Glutamatergic neuron (in vitro differentiated cells): Measurements from ENCODE around the gene SLC27A5. TPM values are rescaled to one million over a fixed set of nuclear protein-coding genes. Genes with fewer than 3 reads are reported as not detected.
"Not testable (repeated sequence)": the region's sequence is repeated elsewhere in the genome, so short reads cannot be mapped to it uniquely, and the experiment has no call there.

Source experiments
- DNase-seq: peaks from one replicate; pipeline ENCODE4 v3.0.0; 2022
- H3K27ac Mint-ChIP-seq: one replicate; pipeline ENCODE4 v1.8.0; 2020; ENCODE audit warnings: mild to moderate bottlenecking, mixed read lengths, inconsistent platforms; ENCODE audit not compliant: unreplicated experiment
- H3K27me3 Mint-ChIP-seq: one replicate; pipeline ENCODE4 v1.8.0; 2020; ENCODE audit warnings: mild to moderate bottlenecking, moderate library complexity, mixed read lengths, inconsistent platforms; ENCODE audit not compliant: unreplicated experiment
- H3K36me3 Mint-ChIP-seq: one replicate; pipeline ENCODE4 v1.8.0; 2020; ENCODE audit warnings: mild to moderate bottlenecking, mixed read lengths, inconsistent platforms; ENCODE audit not compliant: unreplicated experiment
- H3K4me1 Mint-ChIP-seq: one replicate; pipeline ENCODE4 v1.8.0; 2020; ENCODE audit warnings: mild to moderate bottlenecking, low read depth, mixed read lengths, inconsistent platforms; ENCODE audit not compliant: unreplicated experiment
- H3K4me3 Mint-ChIP-seq: one replicate; pipeline ENCODE4 v1.8.0; 2020; ENCODE audit warnings: mild to moderate bottlenecking, mixed read lengths, inconsistent platforms; ENCODE audit not compliant: unreplicated experiment
- H3K9me3 Mint-ChIP-seq: one replicate; pipeline ENCODE4 v1.8.0; 2020; ENCODE audit warnings: mild to moderate bottlenecking, moderate library complexity, mixed read lengths, inconsistent platforms; ENCODE audit not compliant: unreplicated experiment
- total RNA-seq: library from RNA; stranded (reverse); fragmentation: NEBNext Ultra II Directional; extraction: Animal tissue kit (Norgen Biotek cat#: 25700); gene quantifications from one replicate; pipeline ENCODE4 v1.2.1, GENCODE V29; 2021; ENCODE audit not compliant: unreplicated experiment
- TF ChIP-seq, protein P1 (sequence below): fragments of 200-600 bp; sonication (generic); IDR thresholded peaks from one replicate; pipeline ENCODE4 v1.5.0; 2021; ENCODE audit not compliant: partially characterized antibody, unreplicated experiment

SLC27A5 gene
- total RNA-seq, 1 donor from 2014 or later: 7.4 TPM

DNA sequence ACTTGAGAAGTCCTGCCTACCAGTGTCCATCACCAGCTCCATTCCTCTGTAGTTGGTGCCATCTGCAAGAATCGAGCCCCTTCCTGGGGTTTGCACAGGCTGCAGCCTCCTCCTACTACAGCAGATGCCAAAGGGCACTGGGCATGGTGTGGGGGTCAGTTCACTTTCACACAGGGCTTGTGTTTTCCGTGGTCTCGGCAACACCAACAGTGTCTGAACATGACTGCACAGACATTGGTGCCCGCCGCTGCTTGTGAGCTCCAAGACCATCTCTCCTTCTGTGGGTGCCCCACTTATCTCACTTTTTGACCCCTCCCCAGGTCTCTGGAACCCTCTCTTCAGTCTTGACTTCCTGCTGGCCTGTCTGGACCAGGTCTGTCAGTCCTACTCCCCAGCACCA, 20.4 kb downstream of the SLC27A5 start:
- peak overlapping the region; percentile 30 for H3K4me3 Mint-ChIP-seq
- peaks cover 2% of the 10 kb centered on the region for H3K9me3 Mint-ChIP-seq
- no peak for DNase-seq
- H3K36me3 Mint-ChIP-seq: no peaks in the 10 kb centered on the region
- peaks cover 4% of the 10 kb centered on the region for H3K27me3 Mint-ChIP-seq
- H3K27ac Mint-ChIP-seq: no peak overlapping the region
- no peaks in the 10 kb centered on the region for H3K4me1 Mint-ChIP-seq
- TF ChIP-seq, protein P1, sequence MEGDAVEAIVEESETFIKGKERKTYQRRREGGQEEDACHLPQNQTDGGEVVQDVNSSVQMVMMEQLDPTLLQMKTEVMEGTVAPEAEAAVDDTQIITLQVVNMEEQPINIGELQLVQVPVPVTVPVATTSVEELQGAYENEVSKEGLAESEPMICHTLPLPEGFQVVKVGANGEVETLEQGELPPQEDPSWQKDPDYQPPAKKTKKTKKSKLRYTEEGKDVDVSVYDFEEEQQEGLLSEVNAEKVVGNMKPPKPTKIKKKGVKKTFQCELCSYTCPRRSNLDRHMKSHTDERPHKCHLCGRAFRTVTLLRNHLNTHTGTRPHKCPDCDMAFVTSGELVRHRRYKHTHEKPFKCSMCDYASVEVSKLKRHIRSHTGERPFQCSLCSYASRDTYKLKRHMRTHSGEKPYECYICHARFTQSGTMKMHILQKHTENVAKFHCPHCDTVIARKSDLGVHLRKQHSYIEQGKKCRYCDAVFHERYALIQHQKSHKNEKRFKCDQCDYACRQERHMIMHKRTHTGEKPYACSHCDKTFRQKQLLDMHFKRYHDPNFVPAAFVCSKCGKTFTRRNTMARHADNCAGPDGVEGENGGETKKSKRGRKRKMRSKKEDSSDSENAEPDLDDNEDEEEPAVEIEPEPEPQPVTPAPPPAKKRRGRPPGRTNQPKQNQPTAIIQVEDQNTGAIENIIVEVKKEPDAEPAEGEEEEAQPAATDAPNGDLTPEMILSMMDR: no peak

DNA sequence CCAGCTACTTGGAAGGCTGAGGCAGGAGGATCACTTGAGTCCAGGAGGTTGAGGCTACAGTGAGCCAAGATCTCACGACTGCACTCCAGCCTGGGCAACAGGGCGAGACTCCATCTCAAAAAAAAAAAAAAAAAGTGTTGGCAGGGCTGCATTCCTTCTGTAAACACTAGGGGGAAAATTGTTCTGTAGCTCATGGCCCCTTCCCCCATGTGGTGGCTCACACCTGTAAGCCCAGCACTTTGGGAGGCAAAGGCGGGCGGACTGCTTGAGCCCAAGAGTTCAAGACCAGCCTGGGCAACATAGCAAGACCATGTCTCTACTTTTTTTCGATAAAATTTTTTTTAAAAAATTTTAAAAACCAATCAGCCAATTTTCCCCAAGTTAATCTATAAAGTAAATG, 27.4 kb downstream of the SLC27A5 start:
- H3K4me1 Mint-ChIP-seq, H3K9me3 Mint-ChIP-seq: not testable (repeated sequence)
- TF ChIP-seq, protein P1: peak; percentile 34

DNA sequence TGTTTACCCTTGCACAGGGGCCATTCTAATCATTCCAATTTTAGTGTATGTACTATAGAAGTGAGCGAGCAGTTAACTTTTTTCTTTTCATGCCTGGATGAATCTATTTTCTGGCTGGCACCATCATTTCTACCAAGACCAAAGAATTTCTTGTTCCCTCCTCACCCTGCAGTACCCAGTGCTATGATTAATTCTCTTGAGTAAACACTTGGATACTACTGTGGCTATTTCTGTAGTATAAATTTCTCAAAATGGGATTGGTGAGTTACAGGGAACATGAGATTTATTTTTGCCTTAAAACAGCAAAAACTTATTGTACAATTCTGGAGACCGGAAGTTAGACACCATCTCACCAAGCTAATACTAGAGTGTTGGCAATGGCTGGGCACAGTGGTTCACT, 28.0 kb downstream of the SLC27A5 start:
- Mint-ChIP-seq H3K4me3 (no peak overlapping the region), H3K36me3 (no peaks in the 10 kb centered on the region), H3K27ac (no peak overlapping the region), H3K4me1 (no peaks in the 10 kb centered on the region), H3K27me3 (no peaks in the 10 kb centered on the region), H3K9me3 (no peaks in the 10 kb centered on the region)
- TF ChIP-seq, protein P1: no peak
- no peak for DNase-seq

More for the DNA sequence above, 27.4 kb downstream of the SLC27A5 start:
- H3K27me3 Mint-ChIP-seq, H3K36me3 Mint-ChIP-seq, H3K27ac Mint-ChIP-seq, DNase-seq, H3K4me3 Mint-ChIP-seq: not testable (repeated sequence)

DNA sequence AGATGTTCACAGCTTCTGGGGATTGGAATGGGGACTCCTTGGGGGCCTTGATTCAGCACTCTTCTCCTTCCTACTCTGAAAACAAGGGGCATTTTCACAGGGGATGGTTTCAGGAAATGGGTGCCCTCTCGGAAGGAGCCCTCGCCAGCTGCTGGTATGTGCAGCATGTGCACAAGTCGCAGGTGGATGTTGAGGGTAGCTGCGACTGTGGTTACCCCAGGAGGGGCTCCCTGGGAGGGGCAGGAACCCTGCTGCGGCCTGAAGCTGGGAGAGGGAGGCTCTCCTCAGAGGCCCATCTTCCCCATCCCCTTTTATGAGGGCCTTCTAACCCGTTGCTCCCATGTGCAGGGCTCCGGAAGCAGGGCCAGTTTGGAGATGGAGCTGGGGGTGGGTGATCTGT, 29.4 kb downstream of the SLC27A5 start:
- no peak overlapping the region for H3K27ac Mint-ChIP-seq
- peak overlapping the region; percentile 32 for H3K4me3 Mint-ChIP-seq
- H3K9me3 Mint-ChIP-seq: no peaks in the 10 kb centered on the region
- H3K36me3 Mint-ChIP-seq: no peaks in the 10 kb centered on the region
- H3K4me1 Mint-ChIP-seq: no peaks in the 10 kb centered on the region
- TF ChIP-seq, protein P1: no peak
- no peaks in the 10 kb centered on the region for H3K27me3 Mint-ChIP-seq
- no peak for DNase-seq

DNA sequence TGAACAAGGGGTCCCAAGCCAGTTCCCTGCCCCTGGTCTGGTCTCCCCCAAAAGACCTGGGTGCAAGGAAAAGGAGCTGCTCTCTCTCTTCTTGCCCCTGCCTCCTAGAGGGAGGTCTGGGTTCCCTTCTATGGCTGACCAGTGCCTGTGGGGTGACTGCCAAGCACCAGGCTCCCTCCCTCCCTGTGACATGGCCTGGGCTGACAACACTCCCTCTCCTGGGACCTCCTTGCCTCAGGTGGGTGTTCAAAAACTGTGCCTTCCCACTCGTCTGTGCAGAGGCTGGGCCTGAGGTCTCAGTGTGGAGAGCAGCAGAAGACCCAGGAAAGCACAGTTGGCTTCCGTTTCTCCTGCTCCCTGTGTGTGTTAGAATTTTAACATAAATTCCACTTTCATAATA, 31.0 kb downstream of the SLC27A5 start:
- no peak for DNase-seq
- no peak overlapping the region for H3K27ac Mint-ChIP-seq
- H3K9me3 Mint-ChIP-seq: peaks cover 4% of the 10 kb centered on the region
- peaks cover 3% of the 10 kb centered on the region for H3K27me3 Mint-ChIP-seq
- peaks cover 4% of the 10 kb centered on the region for H3K4me1 Mint-ChIP-seq
- no peaks in the 10 kb centered on the region for H3K36me3 Mint-ChIP-seq
- TF ChIP-seq, protein P1: no peak
- H3K4me3 Mint-ChIP-seq: no peak overlapping the region
